Ovary (tissue), 9 donors: ENCODE data around the gene N4BP2L1. TPM values are rescaled to one million over a fixed set of nuclear protein-coding genes. Genes with fewer than 3 reads are reported as not detected.

Source experiments
- DNase-seq, 5 donors: peaks; one replicate each; pipeline ENCODE4 v3.0.0-alpha.2; 2019 to 2020
- H3K27ac ChIP-seq, 2 donors: fragments of 200-600 bp; one replicate each; pipeline versions ENCODE4 v1.5.1 to v1.8.0; 2019 to 2022
- H3K27me3 ChIP-seq: fragments of 200-600 bp; one replicate; pipeline ENCODE4 v1.8.0; 2022
- H3K36me3 ChIP-seq: fragments of 200-600 bp; sonication (generic); one replicate; pipeline ENCODE4 v1.5.1; 2019
- H3K4me1 ChIP-seq: one replicate; pipeline ENCODE4 v1.8.1; 2013; ENCODE audit warnings: mild to moderate bottlenecking, moderate library complexity; ENCODE audit not compliant: insufficient read depth
- H3K4me3 ChIP-seq: fragments of 200-600 bp; sonication (generic); one replicate; pipeline ENCODE4 v1.5.1; 2017
- H3K9me3 ChIP-seq, 2 donors: fragments of 200-600 bp in 1 of 2; sonication (generic) in 1 of 2; one replicate each; pipeline versions ENCODE4 v1.5.1 to v1.8.1; 2013 to 2019; ENCODE audit warnings: mild to moderate bottlenecking in 1 of 2, moderate library complexity in 1 of 2
- EP300 ChIP-seq: sonication (generic); formaldehyde crosslinking; IDR thresholded peaks from one replicate; pipeline ENCODE4 v1.6.1; 2017; ENCODE audit warnings: antibody characterized with exemption
- POLR2A ChIP-seq: fragments of 450-650 bp; IDR thresholded peaks from one replicate; pipeline ENCODE4 v1.6.1; 2017; ENCODE audit warnings: antibody characterized with exemption, mild to moderate bottlenecking, moderate library complexity
- WGBS, 3 donors: extraction: QIAGEN DNeasy Blood & Tissue Kit in 1 of 3; methylation state at CpG; one replicate each; pipeline versions ENCODE4 v1.1.5 to v1.1.7; 2013 to 2017; 5-methylcytosine and 5-hydroxymethylcytosine counted together
- intact Hi-C, 4 donors: fragments of 100-400 bp; cut with DNase I; formaldehyde crosslinking; loops; one replicate each; pipeline versions ENCODE4 v1.11.0 to v1.15.1; 2022 to 2023
- polyA plus RNA-seq, 2 donors: library from polyadenylated mRNA; stranded (reverse); fragments of 200-250 nt in 1 of 2; fragments of 350-450 nt in 1 of 2; fragmentation: Illumina TruSeq in 1 of 2; extraction: RNeasy Lipid Tissue Mini Kit (QIAGEN cat#74804) in 1 of 2; gene quantifications; one replicate each; pipeline ENCODE4 v1.2.3, GENCODE V29; 2013 to 2014
- total RNA-seq, 7 donors: library from RNA; depleted of rRNA in 2 of 7; stranded (reverse); fragments of >200 nt in 2 of 7; fragmentation: NEBNext Ultra II Directional in 3 of 7; extraction: Animal tissue kit (Norgen Biotek cat#: 25700) in 3 of 7; gene quantifications; one replicate each; pipeline versions ENCODE4 v1.1.0 to v1.2.4, GENCODE V29; 2016 to 2023
- TF ChIP-seq, protein P1 (sequence below), 3 donors: fragments of 450-650 bp in 2 of 3; fragments of 200-600 bp in 1 of 3; IDR thresholded peaks; one replicate each; pipeline versions ENCODE4 v1.5.1 to v1.8.0; 2016 to 2022; ENCODE audit warnings: antibody characterized with exemption in 3 of 3, mild to moderate bottlenecking in 1 of 3
- donor health status: DM: no; HTN: no; CAD: no; lungs with moderate emphysema.
- donor health status: DM: no; HTN: no; CAD: no.
- donor health status: Bipolar disorder and iron deficiency.
- donor health status: DM: yes; HTN: yes; CAD: no.
- donor health status: DM: no; HTN: no; CAD: no.
- donor health status: DM: yes; HTN: yes; CAD: no.

The N4BP2L1 gene
- total and polyA plus RNA-seq, 9 donors, result 22.1 to 63.4 (median 30.6) TPM

GRCh38 chr13:32383836-32384618, 43.9 kb downstream of the N4BP2L1 start:
- no peak for TF ChIP-seq POLR2A
- no peak for TF ChIP-seq EP300
- TF ChIP-seq, protein P1, sequence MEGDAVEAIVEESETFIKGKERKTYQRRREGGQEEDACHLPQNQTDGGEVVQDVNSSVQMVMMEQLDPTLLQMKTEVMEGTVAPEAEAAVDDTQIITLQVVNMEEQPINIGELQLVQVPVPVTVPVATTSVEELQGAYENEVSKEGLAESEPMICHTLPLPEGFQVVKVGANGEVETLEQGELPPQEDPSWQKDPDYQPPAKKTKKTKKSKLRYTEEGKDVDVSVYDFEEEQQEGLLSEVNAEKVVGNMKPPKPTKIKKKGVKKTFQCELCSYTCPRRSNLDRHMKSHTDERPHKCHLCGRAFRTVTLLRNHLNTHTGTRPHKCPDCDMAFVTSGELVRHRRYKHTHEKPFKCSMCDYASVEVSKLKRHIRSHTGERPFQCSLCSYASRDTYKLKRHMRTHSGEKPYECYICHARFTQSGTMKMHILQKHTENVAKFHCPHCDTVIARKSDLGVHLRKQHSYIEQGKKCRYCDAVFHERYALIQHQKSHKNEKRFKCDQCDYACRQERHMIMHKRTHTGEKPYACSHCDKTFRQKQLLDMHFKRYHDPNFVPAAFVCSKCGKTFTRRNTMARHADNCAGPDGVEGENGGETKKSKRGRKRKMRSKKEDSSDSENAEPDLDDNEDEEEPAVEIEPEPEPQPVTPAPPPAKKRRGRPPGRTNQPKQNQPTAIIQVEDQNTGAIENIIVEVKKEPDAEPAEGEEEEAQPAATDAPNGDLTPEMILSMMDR (IDR thresholded peaks at IDR 0.05), result no peak
- no peaks in the 10 kb centered on the region for H3K9me3 ChIP-seq
- DNase-seq, result no peak
- no peaks in the 10 kb centered on the region for H3K36me3 ChIP-seq
- 73 to 80% (median 78%) methylated on average over 5 of the region's 5 CpGs for WGBS, 3 donors
- H3K4me3 ChIP-seq, result no peak overlapping the region
- intact Hi-C loops, result loop anchor here in 2 of 4 donors (5.0 to 10.0 kb wide), 3 partner anchors 158 to 198 kb away; no protein-coding TSS in a partner anchor
- H3K4me1 ChIP-seq, result peaks cover 1% of the 10 kb centered on the region
- H3K27ac ChIP-seq, result no peak overlapping the region
- no peaks in the 10 kb centered on the region for H3K27me3 ChIP-seq

DNA sequence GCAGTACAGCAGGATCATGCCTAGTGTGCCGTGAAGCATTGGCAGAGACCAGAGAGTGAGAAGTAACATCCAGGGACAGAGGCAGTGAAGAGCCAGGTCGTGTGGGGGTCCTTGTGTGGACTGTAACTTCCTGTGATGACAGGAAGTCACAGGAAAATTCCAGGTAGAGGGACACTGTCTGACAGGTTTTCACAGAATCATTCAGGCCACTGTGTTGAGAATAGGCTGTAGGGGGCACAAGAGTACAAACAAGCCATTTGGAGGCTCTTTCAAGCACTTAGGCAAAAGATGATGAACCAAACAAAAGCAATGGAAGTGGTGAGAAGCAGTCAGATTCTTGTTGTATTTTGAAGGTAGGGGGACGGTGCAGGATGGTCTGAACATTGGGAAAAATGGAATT, 46.4 kb downstream of the N4BP2L1 start:
- 69 to 71% (median 70%) methylated on average over 3 of the region's 3 CpGs for WGBS, 3 donors
- intact Hi-C loops, result loop anchor here in 2 of 4 donors (5.0 to 10.0 kb wide), 3 partner anchors 161 to 201 kb away; no protein-coding TSS in a partner anchor
- peaks cover 1% of the 10 kb centered on the region for H3K4me1 ChIP-seq
- no peak overlapping the region for H3K4me3 ChIP-seq
- TF ChIP-seq, protein P1 (IDR thresholded peaks at IDR 0.05), result peak; percentile 35 to 62 (median 59)
- TF ChIP-seq POLR2A (no peak), EP300 (no peak)
- no peak overlapping the region for H3K27ac ChIP-seq
- peak in 2 of 5 donors; percentile 14 to 33 for DNase-seq
- no peaks in the 10 kb centered on the region for H3K27me3 ChIP-seq
- no peaks in the 10 kb centered on the region for H3K9me3 ChIP-seq
- H3K36me3 ChIP-seq, result no peaks in the 10 kb centered on the region

- Histone ChIP-seq H3K9me3 (no peaks in the 10 kb centered on the region), H3K4me1 (peaks cover 1% of the 10 kb centered on the region), H3K4me3 (no peak overlapping the region), H3K27ac (no peak overlapping the region), H3K27me3 (no peaks in the 10 kb centered on the region), H3K36me3 (no peaks in the 10 kb centered on the region)
- TF ChIP-seq, protein P1 (IDR thresholded peaks at IDR 0.05), result no peak
- TF ChIP-seq POLR2A (no peak), EP300 (no peak)
- intact Hi-C loops, result no loop called here
- no peak for DNase-seq
- WGBS, 3 donors, result 79 to 85% (median 84%) methylated on average over 1 of the region's 1 CpG
Observed at GRCh38 chr13:32378012-32378411, 49.9 kb downstream of the N4BP2L1 start.

DNA sequence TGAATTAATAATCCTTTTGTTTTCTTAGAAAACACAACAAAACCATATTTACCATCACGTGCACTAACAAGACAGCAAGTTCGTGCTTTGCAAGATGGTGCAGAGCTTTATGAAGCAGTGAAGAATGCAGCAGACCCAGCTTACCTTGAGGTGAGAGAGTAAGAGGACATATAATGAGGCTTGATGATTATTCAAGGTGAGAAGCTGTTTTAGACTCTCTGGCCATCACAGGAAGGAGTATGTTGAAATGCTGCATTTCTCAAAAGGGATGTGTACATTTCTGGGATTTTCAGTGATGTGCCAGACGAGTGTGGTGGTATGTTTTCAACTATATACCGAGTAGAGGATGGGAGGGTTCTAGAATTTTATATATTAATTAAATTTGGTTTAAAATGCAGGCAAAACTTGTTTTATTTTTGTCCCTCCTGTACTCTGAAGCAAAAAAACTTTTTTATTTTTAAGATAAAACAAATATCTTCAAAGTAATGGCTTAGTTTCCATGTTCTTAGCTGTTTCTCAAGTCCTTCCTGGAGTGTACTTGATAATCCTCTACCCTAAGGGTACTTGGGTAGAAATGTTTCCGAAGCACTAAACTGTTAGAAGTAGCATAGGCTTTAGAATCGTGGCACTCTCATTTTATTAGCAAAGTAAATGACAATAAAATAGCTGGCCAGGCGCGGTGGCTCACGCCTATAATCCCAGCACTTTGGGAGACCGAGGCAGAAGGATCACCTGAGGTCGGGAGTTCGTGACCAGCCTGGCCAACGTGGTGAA, 51.1 kb downstream of the N4BP2L1 start:
- no peak for DNase-seq
- Histone ChIP-seq H3K4me1 (peaks cover 1% of the 10 kb centered on the region), H3K27ac (no peak overlapping the region), H3K36me3 (no peaks in the 10 kb centered on the region), H3K27me3 (no peaks in the 10 kb centered on the region), H3K4me3 (no peak overlapping the region), H3K9me3 (no peaks in the 10 kb centered on the region)
- WGBS, 3 donors, result 86 to 96% (median 94%) methylated on average over 13 of the region's 13 CpGs
- intact Hi-C loops, result no loop called here
- no peak for TF ChIP-seq EP300
- no peak for TF ChIP-seq POLR2A
- TF ChIP-seq, protein P1 (IDR thresholded peaks at IDR 0.05), result no peak
